GM12878 (cell line): ENCODE measurements around the gene DBNL. TPM values are rescaled to one million over a fixed set of nuclear protein-coding genes. Genes with fewer than 3 reads are reported as not detected.

Experiments
- ATAC-seq: fragments of 200-7000 bp; cut with Tn5 transposase; 3 replicates; pipeline ENCODE4 v1.9.1; 2020; ENCODE audit warnings: mild to moderate bottlenecking, moderate library complexity
- BruUV-seq: library from RNA; stranded (reverse); fragments of 400-500 nt; replicated peaks from 2 replicates; lab custom pipeline; 2021; lab: Mats Ljungman, UMichigan
- CTCF ChIA-PET: fragments of 300-600 bp; sonication (Branson Sonifier 250); formaldehyde crosslinking; extraction: SDS; loops from one replicate; lab custom pipeline; 2021; ENCODE audit warnings: inconsistent platforms; lab: Yijun Ruan, JAX
- POLR2A ChIA-PET: fragments of 350-600 bp; formaldehyde crosslinking; extraction: SDS; loops from one replicate; lab custom pipeline; 2021; ENCODE audit warnings: inconsistent platforms; lab: Charles Lee
- RAD21 ChIA-PET: fragments of 300-600 bp; sonication (Branson Sonifier 250); formaldehyde crosslinking; loops from one replicate; lab custom pipeline; 2023; ENCODE audit warnings: antibody characterized with exemption; ENCODE audit not compliant: unreplicated experiment; lab: Charles Lee
- SMC1A ChIA-PET: fragments of 300-600 bp; sonication (Branson Sonifier 250); formaldehyde crosslinking; loops from one replicate; lab custom pipeline; 2023; ENCODE audit not compliant: unreplicated experiment, uncharacterized antibody; lab: Charles Lee
- DNase-seq: peaks from one replicate; pipeline ENCODE4 v3.0.0-alpha.2; 2011; ENCODE audit warnings: low read depth, low spot score
- FAIRE-seq: peaks from 3 replicates; lab custom pipeline; 2011; peaks lifted over from hg19 to GRCh38; lab: Jason Lieb, UNC
- H2AFZ ChIP-seq: 2 replicates; pipeline ENCODE4 v1.6.0; 2011; ENCODE audit warnings: low read depth, low read length, control low read depth; ENCODE audit not compliant: control insufficient read depth
- H3K27ac ChIP-seq: 2 replicates; pipeline ENCODE4 v1.5.1; 2011; ENCODE audit warnings: control low read depth; ENCODE audit not compliant: control insufficient read depth, insufficient read depth
- H3K27me3 ChIP-seq, 2 experiments: replicated peaks in 1 of 2; 2 replicates each; pipeline versions ENCODE4 v1.6.0 to v1.6.1; 2011; ENCODE audit warnings: low read length in 1 of 2; ENCODE audit not compliant: control insufficient read depth in 2 of 2, insufficient read depth in 2 of 2
- H3K36me3 ChIP-seq, 2 experiments: 2 replicates each; pipeline ENCODE4 v1.5.1; 2011; ENCODE audit warnings: low read length in 1 of 2; ENCODE audit not compliant: control insufficient read depth in 2 of 2, insufficient read depth in 2 of 2
- H3K4me1 ChIP-seq: 2 replicates; pipeline ENCODE4 v1.6.1; 2011; ENCODE audit warnings: mild to moderate bottlenecking, low read length, moderate library complexity, mixed read lengths; ENCODE audit not compliant: control insufficient read depth, insufficient read depth
- H3K4me2 ChIP-seq: 2 replicates; pipeline ENCODE4 v1.6.0; 2011; ENCODE audit warnings: control low read depth; ENCODE audit not compliant: control insufficient read depth, insufficient read depth
- H3K4me3 ChIP-seq: fragments of 200-600 bp; sonication (generic); 2 replicates; pipeline ENCODE4 v1.5.1; 2016
- H3K79me2 ChIP-seq: 2 replicates; pipeline ENCODE4 v1.6.0; 2011; ENCODE audit warnings: low read length; ENCODE audit not compliant: control insufficient read depth, insufficient read depth
- H3K9ac ChIP-seq: 2 replicates; pipeline ENCODE4 v1.8.0; 2011; ENCODE audit warnings: low read length, control low read depth, mixed read lengths; ENCODE audit not compliant: control insufficient read depth, insufficient read depth
- H3K9me3 ChIP-seq: replicated peaks from 3 replicates; pipeline ENCODE4 v1.5.1; 2011; ENCODE audit warnings: mild to moderate bottlenecking, low read length; ENCODE audit not compliant: control insufficient read depth, insufficient read depth
- H4K20me1 ChIP-seq: 2 replicates; pipeline ENCODE4 v1.6.0; 2011; ENCODE audit not compliant: control insufficient read depth, insufficient read depth
- BCL11A ChIP-seq: IDR thresholded peaks from 2 replicates; pipeline ENCODE4 v1.6.1; 2011; ENCODE audit warnings: low read depth, low read length
- PAX5 ChIP-seq: IDR thresholded peaks from 2 replicates; pipeline ENCODE4 v1.6.1; 2011; ENCODE audit warnings: low read depth, low read length, borderline replicate concordance
- WGBS: methylation state at CpG from one replicate; pipeline ENCODE4 v1.1.6; 2016; ENCODE audit warnings: low lambda C conversion rate; ENCODE audit not compliant: insufficient replicate concordance, insufficient coverage; ENCODE audit errors: missing lambda C conversion rate; 5-methylcytosine and 5-hydroxymethylcytosine counted together
- in situ Hi-C: fragments of 300-500 bp; cut with MboI; formaldehyde crosslinking; loops from 9 replicates; pipeline ENCODE4 v1.14.3; 2018; ENCODE audit warnings: mixed read lengths
- intact Hi-C: fragments of 100-400 bp; cut with micrococcal nuclease; formaldehyde crosslinking; loops from one replicate; pipeline ENCODE4 v1.14.2; 2022; ENCODE audit not compliant: unreplicated experiment
- polyA plus RNA-seq, 11 experiments: library from polyadenylated mRNA; depleted of rRNA in 4 of 11; unstranded in 6 of 11; stranded (reverse) in 5 of 11; fragments of >200 nt; fragmentation: Nextera tagmentation in 4 of 11; fragmentation: Illumina TruSeq in 1 of 11; extraction: Ambion mirVana in 4 of 11; extraction: Trizol in 1 of 11; gene quantifications; 1 replicate in 1 of 11; 2 replicates in 10 of 11; pipeline versions ENCODE4 v1.2.1 to v1.2.3, GENCODE V29; 2011 to 2016; ENCODE audit warnings: inconsistent platforms in 2 of 11, missing spikeins in 2 of 11, low read depth in 1 of 11
- total RNA-seq, 4 experiments: library from RNA; depleted of rRNA in 3 of 4; stranded (reverse); fragments of >200 nt in 3 of 4; fragmentation: Illumina TruSeq in 1 of 4; extraction: Trizol in 1 of 4; gene quantifications; 2 replicates each; pipeline versions ENCODE4 v1.2.1 to v1.2.3, GENCODE V29; 2013 to 2021
- TF ChIP-seq, protein P1 (sequence below): fragments of 150-350 bp; IDR thresholded peaks from 2 replicates; pipeline ENCODE4 v1.6.1; 2016; ENCODE audit warnings: low read depth, low read length

DBNL gene
- total and polyA plus RNA-seq, 10 of the 15 experiments (the other 5 are each of a cell fraction or from before 2014, with no cell fraction given) = 4.1 to 179 (median 84.3) TPM

DNA sequence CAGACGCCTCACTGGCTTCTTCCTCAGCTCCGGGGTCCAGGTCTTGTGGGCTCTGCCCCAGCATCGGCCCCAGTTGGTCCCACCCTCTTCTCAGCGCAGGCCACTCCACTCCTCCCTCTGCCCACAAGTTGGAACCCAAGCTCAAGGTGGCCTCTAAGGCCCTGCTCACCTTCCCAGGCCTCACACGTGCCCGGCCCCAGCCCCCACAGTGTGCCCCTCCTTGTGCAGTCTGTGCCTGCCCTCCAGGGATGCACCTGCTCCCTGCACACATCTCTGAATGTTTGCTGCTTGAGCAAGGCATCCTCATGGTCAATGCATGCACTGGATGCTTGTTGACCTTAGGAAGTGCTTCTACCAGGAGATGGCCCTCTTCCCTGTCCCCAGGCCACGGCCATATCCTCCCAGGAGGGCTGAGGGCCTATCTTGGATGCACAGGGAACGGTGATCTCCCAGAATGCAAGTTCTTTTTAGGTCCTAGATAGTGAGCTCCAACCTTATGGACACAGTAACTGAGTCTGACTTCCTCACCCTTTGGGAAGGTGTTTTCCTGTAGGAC is 51.9 kb downstream of the DBNL start:
- DNase-seq = no peak
- Histone ChIP-seq H3K9ac (no peak overlapping the region), H3K36me3 (no peaks in the 10 kb centered on the region), H3K27ac (no peak overlapping the region), H3K79me2 (no peaks in the 10 kb centered on the region), H3K4me1 (peaks cover 14% of the 10 kb centered on the region), H3K4me2 (no peak overlapping the region), H4K20me1 (no peaks in the 10 kb centered on the region), H3K9me3 (no peaks in the 10 kb centered on the region), H3K4me3 (no peak overlapping the region), H3K27me3 (no peaks in the 10 kb centered on the region), H2AFZ (no peak overlapping the region)
- in situ Hi-C loops = no loop called here
- no TSS peak for BruUV-seq
- TF ChIP-seq, protein P1, sequence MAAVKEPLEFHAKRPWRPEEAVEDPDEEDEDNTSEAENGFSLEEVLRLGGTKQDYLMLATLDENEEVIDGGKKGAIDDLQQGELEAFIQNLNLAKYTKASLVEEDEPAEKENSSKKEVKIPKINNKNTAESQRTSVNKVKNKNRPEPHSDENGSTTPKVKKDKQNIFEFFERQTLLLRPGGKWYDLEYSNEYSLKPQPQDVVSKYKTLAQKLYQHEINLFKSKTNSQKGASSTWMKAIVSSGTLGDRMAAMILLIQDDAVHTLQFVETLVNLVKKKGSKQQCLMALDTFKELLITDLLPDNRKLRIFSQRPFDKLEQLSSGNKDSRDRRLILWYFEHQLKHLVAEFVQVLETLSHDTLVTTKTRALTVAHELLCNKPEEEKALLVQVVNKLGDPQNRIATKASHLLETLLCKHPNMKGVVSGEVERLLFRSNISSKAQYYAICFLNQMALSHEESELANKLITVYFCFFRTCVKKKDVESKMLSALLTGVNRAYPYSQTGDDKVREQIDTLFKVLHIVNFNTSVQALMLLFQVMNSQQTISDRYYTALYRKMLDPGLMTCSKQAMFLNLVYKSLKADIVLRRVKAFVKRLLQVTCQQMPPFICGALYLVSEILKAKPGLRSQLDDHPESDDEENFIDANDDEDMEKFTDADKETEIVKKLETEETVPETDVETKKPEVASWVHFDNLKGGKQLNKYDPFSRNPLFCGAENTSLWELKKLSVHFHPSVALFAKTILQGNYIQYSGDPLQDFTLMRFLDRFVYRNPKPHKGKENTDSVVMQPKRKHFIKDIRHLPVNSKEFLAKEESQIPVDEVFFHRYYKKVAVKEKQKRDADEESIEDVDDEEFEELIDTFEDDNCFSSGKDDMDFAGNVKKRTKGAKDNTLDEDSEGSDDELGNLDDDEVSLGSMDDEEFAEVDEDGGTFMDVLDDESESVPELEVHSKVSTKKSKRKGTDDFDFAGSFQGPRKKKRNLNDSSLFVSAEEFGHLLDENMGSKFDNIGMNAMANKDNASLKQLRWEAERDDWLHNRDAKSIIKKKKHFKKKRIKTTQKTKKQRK = no peak
- TF ChIP-seq BCL11A = no peak
- no peak for TF ChIP-seq PAX5
- CTCF ChIA-PET = interaction anchor here (1.4 to 2.8 kb wide), 2 partner anchors 12 to 29 kb away, joined by 3 to 9 read pairs; no protein-coding TSS in a partner anchor
- no peak for ATAC-seq
- no peak for FAIRE-seq
- intact Hi-C loops = no loop called here
- 34% methylated on average over 8 of the region's 8 CpGs for WGBS
- RAD21 ChIA-PET = interaction anchor here (1.3 kb wide), 1 partner anchor 52 kb away, joined by 3 read pairs; the partner anchor contains the start of gene DBNL
- SMC1A ChIA-PET = interaction anchor here (1.4 kb wide), 1 partner anchor 15 kb away, joined by 4 read pairs; no protein-coding TSS in a partner anchor
- POLR2A ChIA-PET = no interaction called here
